Endothelial cell of umbilical vein (primary cell): Measurements from ENCODE around the gene PLEKHG4B. TPM values are rescaled to one million over a fixed set of nuclear protein-coding genes. Genes with fewer than 3 reads are reported as not detected.

Experiments used
- BruUV-seq: library from RNA; stranded (reverse); fragments of 400-500 nt; replicated peaks from 2 replicates; lab custom pipeline; 2021; lab: Mats Ljungman, UMichigan
- CTCF ChIA-PET: fragments of 300-600, 350-600 bp; sonication (Branson Sonifier 250); formaldehyde crosslinking; loops from one replicate; lab custom pipeline; 2021; ENCODE audit warnings: antibody characterized with exemption, inconsistent platforms; lab: Charles Lee
- POLR2A ChIA-PET: fragments of 300-600, 350-600 bp; sonication (Branson Sonifier 250); formaldehyde crosslinking; loops from one replicate; lab custom pipeline; 2021; ENCODE audit warnings: antibody characterized with exemption, inconsistent platforms; lab: Charles Lee
- DNase-seq: peaks from one replicate; pipeline ENCODE4 v3.0.0-alpha.2; 2011; ENCODE audit warnings: low read depth, low spot score
- FAIRE-seq: peaks from 2 replicates; lab custom pipeline; 2011; peaks lifted over from hg19 to GRCh38; lab: Jason Lieb, UNC
- H2AFZ ChIP-seq: 2 replicates; pipeline ENCODE4 v1.6.0; 2012; ENCODE audit warnings: low read depth, low read length, control low read depth, inconsistent platforms
- H3K27ac ChIP-seq: 2 replicates; pipeline ENCODE4 v1.5.1; 2011; ENCODE audit warnings: low read depth, mild to moderate bottlenecking, control low read depth, low read length, moderate library complexity; ENCODE audit not compliant: insufficient read depth
- H3K27me3 ChIP-seq, 2 experiments: 2 replicates each; pipeline versions ENCODE4 v1.6.0 to v1.6.1; 2011; ENCODE audit warnings: low read length in 2 of 2, mixed read lengths in 1 of 2; ENCODE audit not compliant: control insufficient read depth in 2 of 2, insufficient read depth in 2 of 2
- H3K36me3 ChIP-seq, 2 experiments: 2 replicates in 1 of 2; 3 replicates in 1 of 2; pipeline ENCODE4 v1.5.1; 2011; ENCODE audit warnings: low read length in 2 of 2, mild to moderate bottlenecking in 1 of 2, moderate library complexity in 1 of 2; ENCODE audit not compliant: control insufficient read depth in 2 of 2, insufficient read depth in 2 of 2; ENCODE audit errors: extremely low read depth in 1 of 2
- H3K4me1 ChIP-seq: 3 replicates; pipeline ENCODE4 v1.5.1; 2011; ENCODE audit warnings: mild to moderate bottlenecking, low read length; ENCODE audit not compliant: control insufficient read depth, insufficient read depth; ENCODE audit errors: extremely low read depth
- H3K4me2 ChIP-seq: 2 replicates; pipeline ENCODE4 v1.6.1; 2011; ENCODE audit warnings: low read length, control low read depth, mixed read lengths; ENCODE audit not compliant: insufficient read depth
- H3K4me3 ChIP-seq, 3 experiments: fragments of 200-600 bp in 1 of 3; sonication (generic), shearing (Covaris generic) in 1 of 3; replicated peaks in 1 of 3; 2 replicates each; pipeline ENCODE4 v1.5.1; 2011 to 2016; ENCODE audit warnings: control low read depth in 3 of 3, low read length in 3 of 3, mild to moderate bottlenecking in 2 of 3, inconsistent platforms in 1 of 3, low read depth in 1 of 3, moderate library complexity in 1 of 3; ENCODE audit not compliant: insufficient read depth in 1 of 3
- H3K79me2 ChIP-seq: 2 replicates; pipeline ENCODE4 v1.6.0; 2012; ENCODE audit warnings: low read length, inconsistent platforms; ENCODE audit not compliant: control insufficient read depth, insufficient read depth
- H3K9ac ChIP-seq: replicated peaks from 2 replicates; pipeline ENCODE3; 2011; ENCODE audit warnings: low read length, control low read depth; ENCODE audit not compliant: insufficient read depth; ENCODE audit errors: extremely low read depth
- H3K9me1 ChIP-seq: replicated peaks from 3 replicates; pipeline ENCODE4 v1.6.0; 2011; ENCODE audit warnings: mild to moderate bottlenecking, low read length; ENCODE audit not compliant: control insufficient read depth, insufficient read depth; ENCODE audit errors: extremely low read depth
- H3K9me3 ChIP-seq: replicated peaks from 2 replicates; pipeline ENCODE4 v1.5.1; 2012; ENCODE audit warnings: low read length, inconsistent platforms; ENCODE audit not compliant: control insufficient read depth, insufficient read depth
- H4K20me1 ChIP-seq: replicated peaks from 2 replicates; pipeline ENCODE3; 2011; ENCODE audit warnings: mild to moderate bottlenecking, low read length; ENCODE audit not compliant: control insufficient read depth, insufficient read depth; ENCODE audit errors: extremely low read depth
- CTCF ChIP-seq, 2 donors: IDR thresholded peaks; 1 replicate in 1 of 2; 2 replicates in 1 of 2; pipeline ENCODE4 v1.5.1; 2011; ENCODE audit warnings: low read length in 2 of 2, mild to moderate bottlenecking in 2 of 2, moderate library complexity in 2 of 2, control low read depth in 1 of 2, inconsistent platforms in 1 of 2, low read depth in 1 of 2; ENCODE audit not compliant: insufficient read depth in 1 of 2; ENCODE audit errors: extremely low read depth in 1 of 2
- EZH2 ChIP-seq: IDR thresholded peaks from 2 replicates; pipeline ENCODE4 v1.6.1; 2012; ENCODE audit warnings: borderline replicate concordance, low read depth, mild to moderate bottlenecking, moderate library complexity, low read length, inconsistent platforms; ENCODE audit not compliant: severe bottlenecking
- FOS ChIP-seq: IDR thresholded peaks from 2 replicates; pipeline ENCODE4 v1.6.1; 2011; ENCODE audit warnings: mild to moderate bottlenecking, low read length, moderate library complexity, borderline replicate concordance; ENCODE audit not compliant: insufficient read depth
- GATA2 ChIP-seq: IDR thresholded peaks from 2 replicates; pipeline ENCODE4 v1.7.0; 2011; ENCODE audit warnings: low read depth, mild to moderate bottlenecking, moderate library complexity, mixed read lengths, low read length; ENCODE audit not compliant: insufficient read length, insufficient read depth
- JUN ChIP-seq: IDR thresholded peaks from 2 replicates; pipeline ENCODE4 v1.6.1; 2011; ENCODE audit warnings: borderline replicate concordance, low read depth; ENCODE audit not compliant: insufficient read length, insufficient read depth
- MAX ChIP-seq: IDR thresholded peaks from 2 replicates; pipeline ENCODE4 v1.6.1; 2011; ENCODE audit not compliant: insufficient read depth, insufficient read length
- MYC ChIP-seq: IDR thresholded peaks from one replicate; pipeline ENCODE4 v1.6.1; 2011; ENCODE audit warnings: mild to moderate bottlenecking, low read depth, low read length
- POLR2A ChIP-seq: IDR thresholded peaks from 2 replicates; pipeline ENCODE4 v1.6.1; 2012; ENCODE audit warnings: low read depth, mild to moderate bottlenecking, control low read depth, low read length
- POLR2AphosphoS5 ChIP-seq: IDR thresholded peaks from 2 replicates; pipeline ENCODE4 v1.6.1; 2012; ENCODE audit warnings: low read depth, mild to moderate bottlenecking, control low read depth, low read length, moderate library complexity; ENCODE audit not compliant: insufficient read depth
- dilution Hi-C: fragments of 300-500 bp; cut with MboI; formaldehyde crosslinking; loops from one replicate; pipeline ENCODE4 v1.15.0; 2019; ENCODE audit warnings: low sequenced_read_pairs; ENCODE audit not compliant: extremely low pct_ligation_motif_present
- intact Hi-C: fragments of 100-400 bp; cut with micrococcal nuclease; formaldehyde crosslinking; loops from one replicate; pipeline ENCODE4 v1.10.0; 2022
- polyA plus RNA-seq, 4 experiments: library from polyadenylated mRNA; depleted of rRNA in 3 of 4; stranded (reverse) in 3 of 4; unstranded in 1 of 4; fragments of >200 nt; gene quantifications; 2 replicates each; pipeline versions ENCODE4 v1.2.1 to v1.2.3, GENCODE V29; 2011 to 2012; ENCODE audit warnings: missing spikeins in 1 of 4
- total RNA-seq: library from RNA; stranded (reverse); gene quantifications from 2 replicates; pipeline ENCODE4 v1.2.3, GENCODE V29; 2021

PLEKHG4B gene
- total and polyA plus RNA-seq, 2 donors (not counting 3 experiments of a cell fraction or from before 2014, with no cell fraction given), result not detected

GRCh38 chr5:170971-171800, 79.2 kb downstream of the PLEKHG4B start:
- H3K4me1 ChIP-seq, result no peaks in the 10 kb centered on the region
- POLR2A ChIA-PET, result no interaction called here
- FAIRE-seq, result no peak

More at GRCh38 chr5:170971-171800, 79.2 kb downstream of the PLEKHG4B start:
- Histone ChIP-seq H2AFZ (no peak overlapping the region), H3K9me1 (no peaks in the 10 kb centered on the region), H4K20me1 (no peaks in the 10 kb centered on the region), H3K9ac (no peak overlapping the region), H3K27ac (no peak overlapping the region), H3K36me3 (no peaks in the 10 kb centered on the region), H3K4me2 (no peak overlapping the region), H3K9me3 (no peaks in the 10 kb centered on the region), H3K27me3 (no peaks in the 10 kb centered on the region), H3K4me3 (no peak overlapping the region), H3K79me2 (no peaks in the 10 kb centered on the region)
- CTCF ChIA-PET, result interaction anchor here (3.1 kb wide), 1 partner anchor 17 kb away, joined by 11 read pairs; no protein-coding TSS in a partner anchor
- DNase-seq, result no peak
- intact Hi-C loops, result no loop called here
- dilution Hi-C loops, result no loop called here
- no peak for TF ChIP-seq GATA2
- TF ChIP-seq CTCF (IDR thresholded peaks at IDR 0.05; ENCODE audit: extremely low read depth in 1 of 2, insufficient read depth in 1 of 2, low read depth in 1 of 2, low read length in 2 of 2), result no peak
- TF ChIP-seq JUN, result no peak
- no peak for TF ChIP-seq EZH2
- TF ChIP-seq POLR2A, result no peak
- no peak for TF ChIP-seq POLR2AphosphoS5
- TF ChIP-seq MAX, result no peak
- no peak for TF ChIP-seq MYC
- no peak for TF ChIP-seq FOS
- no TSS peak for BruUV-seq
